A673 (cell line): Measurements from ENCODE around the gene HOXA9.

Experiments
- EZH2 ChIP-seq: fragments of 200-600 bp; sonication (generic); IDR thresholded peaks from 2 replicates; pipeline ENCODE4 v1.6.1; 2017; ENCODE audit warnings: borderline replicate concordance, low read depth, mild to moderate bottlenecking, mixed read lengths, antibody characterized with exemption, low read length; ENCODE audit not compliant: poor library complexity, severe bottlenecking
- TF ChIP-seq, protein P1 (sequence below): fragments of 300-800, 200-600 bp; sonication (generic); conservative IDR thresholded peaks from 2 replicates; pipeline ENCODE4 v1.5.1; 2017; ENCODE audit warnings: low read depth, mild to moderate bottlenecking, antibody characterized with exemption, low read length, moderate library complexity, mixed read lengths

- TF ChIP-seq, protein P1, sequence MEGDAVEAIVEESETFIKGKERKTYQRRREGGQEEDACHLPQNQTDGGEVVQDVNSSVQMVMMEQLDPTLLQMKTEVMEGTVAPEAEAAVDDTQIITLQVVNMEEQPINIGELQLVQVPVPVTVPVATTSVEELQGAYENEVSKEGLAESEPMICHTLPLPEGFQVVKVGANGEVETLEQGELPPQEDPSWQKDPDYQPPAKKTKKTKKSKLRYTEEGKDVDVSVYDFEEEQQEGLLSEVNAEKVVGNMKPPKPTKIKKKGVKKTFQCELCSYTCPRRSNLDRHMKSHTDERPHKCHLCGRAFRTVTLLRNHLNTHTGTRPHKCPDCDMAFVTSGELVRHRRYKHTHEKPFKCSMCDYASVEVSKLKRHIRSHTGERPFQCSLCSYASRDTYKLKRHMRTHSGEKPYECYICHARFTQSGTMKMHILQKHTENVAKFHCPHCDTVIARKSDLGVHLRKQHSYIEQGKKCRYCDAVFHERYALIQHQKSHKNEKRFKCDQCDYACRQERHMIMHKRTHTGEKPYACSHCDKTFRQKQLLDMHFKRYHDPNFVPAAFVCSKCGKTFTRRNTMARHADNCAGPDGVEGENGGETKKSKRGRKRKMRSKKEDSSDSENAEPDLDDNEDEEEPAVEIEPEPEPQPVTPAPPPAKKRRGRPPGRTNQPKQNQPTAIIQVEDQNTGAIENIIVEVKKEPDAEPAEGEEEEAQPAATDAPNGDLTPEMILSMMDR, result no peak
- TF ChIP-seq EZH2, result no peak
Observed at GRCh38 chr7:27156508-27156898, 8.8 kb downstream of the HOXA9 start, which contains the start of gene HOXA7.
